GM18526 (cell line): Measurements from ENCODE around the gene TMEM130.

ENCODE experiments used
- POLR2A ChIP-seq: IDR thresholded peaks from 3 replicates; pipeline ENCODE4 v1.6.1; 2011; ENCODE audit not compliant: insufficient read length; ENCODE audit errors: extremely low read depth

The TMEM130 gene

DNA sequence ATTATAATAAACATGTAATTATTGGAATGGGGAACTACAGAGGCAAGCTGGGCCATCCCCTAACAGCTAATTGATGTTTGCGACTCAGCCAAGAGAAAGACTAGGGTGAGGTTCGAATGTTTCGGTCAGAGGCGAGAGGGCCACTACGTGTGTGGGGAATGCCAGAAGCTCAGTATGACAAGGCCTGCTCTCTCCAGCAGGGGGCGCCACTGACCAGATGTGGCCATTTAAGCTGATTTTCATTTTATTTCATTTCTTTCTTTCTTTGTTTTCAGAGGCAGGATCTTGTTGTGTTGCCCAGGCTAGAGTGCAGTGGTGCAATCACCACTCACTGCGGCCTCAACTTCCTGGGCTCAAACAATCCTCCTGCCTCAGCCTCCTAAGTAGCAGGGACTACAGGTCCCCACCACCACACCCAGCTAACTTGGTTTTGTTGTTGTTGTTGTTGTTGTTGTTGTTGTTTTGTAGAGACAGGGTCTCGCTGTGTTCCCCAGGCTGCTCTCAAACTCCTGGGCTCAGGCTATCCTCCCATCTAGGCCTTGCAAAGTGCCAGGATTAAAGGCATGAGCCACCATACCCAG is 38.1 kb downstream of the TMEM130 start:
- TF ChIP-seq POLR2A, result no peak

- no peak for TF ChIP-seq POLR2A
Measured at GRCh38 chr7:98830972-98831548, 38.8 kb downstream of the TMEM130 start.

DNA sequence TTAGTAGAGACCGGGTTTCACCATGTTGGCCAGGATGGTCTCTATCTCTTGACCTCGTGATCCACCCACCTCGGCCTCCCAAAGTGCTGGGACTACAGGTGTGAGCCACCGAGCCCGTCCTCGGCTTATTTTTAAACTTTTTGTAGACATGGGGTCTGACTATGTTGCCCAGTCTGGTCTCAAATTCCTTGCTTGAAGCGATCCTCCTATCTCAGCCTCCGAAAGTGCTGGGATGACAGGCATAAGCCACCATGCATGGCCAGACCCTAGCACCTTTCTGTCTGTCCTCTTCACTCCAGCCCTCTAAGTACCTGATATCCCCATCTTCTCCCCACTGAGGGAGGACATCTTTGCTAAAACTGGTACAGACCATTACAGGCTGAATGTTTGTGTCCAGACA is 41.4 kb downstream of the TMEM130 start:
- no peak for TF ChIP-seq POLR2A

DNA sequence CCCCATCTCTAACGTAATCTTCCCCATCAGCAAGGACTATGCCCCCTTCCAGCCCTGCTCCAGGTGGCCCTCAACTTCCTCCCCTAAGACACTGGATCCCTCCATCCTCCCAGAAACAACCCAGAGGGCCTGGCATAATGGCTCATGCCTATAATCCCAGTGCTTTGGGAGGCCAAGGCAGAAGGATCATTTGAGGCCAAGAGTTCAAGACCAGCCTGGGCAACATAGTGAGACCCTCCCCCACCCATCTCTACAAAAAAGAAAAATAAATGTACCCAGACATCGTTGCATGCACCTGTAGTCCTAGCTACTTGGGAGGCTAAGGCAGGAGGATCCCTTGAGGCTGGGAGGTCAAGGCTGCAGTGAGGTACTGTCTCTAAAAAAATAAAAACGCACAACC is 42.6 kb downstream of the TMEM130 start:
- no peak for TF ChIP-seq POLR2A

DNA sequence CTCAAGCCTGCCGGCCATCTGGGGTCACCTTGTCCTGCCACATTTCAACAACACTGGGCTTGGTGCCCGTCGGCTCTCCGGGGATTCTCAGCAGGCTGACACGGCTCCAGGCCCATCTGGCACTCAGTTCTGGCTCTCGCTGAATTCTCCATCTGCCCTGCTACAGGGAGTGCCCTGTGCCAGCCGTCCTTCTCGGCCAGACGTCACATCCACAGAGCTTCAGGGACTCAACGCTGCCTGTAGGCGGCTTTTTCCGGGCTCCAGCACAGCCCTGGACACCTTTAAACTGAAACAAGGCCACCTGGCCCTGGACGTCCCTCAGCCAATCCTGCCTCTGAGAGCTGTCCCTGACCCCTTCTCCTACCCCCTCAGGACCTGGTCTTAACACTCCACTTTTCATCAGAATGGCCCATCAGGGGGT is 43.0 kb downstream of the TMEM130 start:
- TF ChIP-seq POLR2A, result no peak

- no peak for TF ChIP-seq POLR2A
Measured at GRCh38 chr7:98826387-98826786, 43.4 kb downstream of the TMEM130 start.

GRCh38 chr7:98823226-98823625 is 46.6 kb downstream of the TMEM130 start:
- no peak for TF ChIP-seq POLR2A

- no peak for TF ChIP-seq POLR2A
Measured at GRCh38 chr7:98821348-98821747, 48.5 kb downstream of the TMEM130 start.

DNA sequence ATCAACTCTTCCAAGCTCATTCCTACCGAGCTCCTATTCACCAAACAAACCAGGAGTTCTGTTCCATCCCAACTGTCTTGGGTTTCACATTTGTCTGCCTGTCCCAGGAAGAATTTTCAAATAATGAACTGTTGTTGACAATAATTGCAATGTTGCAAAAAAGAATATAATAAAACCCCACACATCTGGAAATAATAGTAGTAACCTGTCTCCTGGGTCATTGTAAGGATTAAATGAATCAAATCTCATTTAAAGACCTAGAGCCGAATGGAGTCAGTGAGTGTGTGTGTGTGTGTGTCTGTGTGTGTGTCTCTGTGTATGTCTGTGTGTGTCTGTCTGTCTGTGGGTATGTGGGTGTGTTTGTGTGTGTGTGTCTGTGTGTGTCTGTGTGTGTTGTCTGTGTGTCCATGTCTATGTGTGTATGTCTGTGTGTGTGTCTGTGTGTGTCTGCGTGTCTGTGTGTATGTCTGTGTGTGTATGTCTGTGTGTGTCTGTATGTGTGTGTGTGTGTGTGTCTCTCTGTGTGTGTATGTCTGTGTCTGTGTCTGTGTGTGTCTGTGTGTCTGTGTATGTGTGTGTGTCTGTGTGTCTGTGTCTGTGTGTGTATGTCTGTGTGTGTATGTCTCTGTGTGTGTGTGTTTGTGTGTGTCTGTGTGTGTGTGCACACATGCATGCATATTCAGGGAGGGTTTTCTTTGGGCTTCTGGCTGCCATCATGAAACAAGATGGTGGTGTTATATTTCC is 52.7 kb downstream of the TMEM130 start:
- TF ChIP-seq POLR2A, result no peak

DNA sequence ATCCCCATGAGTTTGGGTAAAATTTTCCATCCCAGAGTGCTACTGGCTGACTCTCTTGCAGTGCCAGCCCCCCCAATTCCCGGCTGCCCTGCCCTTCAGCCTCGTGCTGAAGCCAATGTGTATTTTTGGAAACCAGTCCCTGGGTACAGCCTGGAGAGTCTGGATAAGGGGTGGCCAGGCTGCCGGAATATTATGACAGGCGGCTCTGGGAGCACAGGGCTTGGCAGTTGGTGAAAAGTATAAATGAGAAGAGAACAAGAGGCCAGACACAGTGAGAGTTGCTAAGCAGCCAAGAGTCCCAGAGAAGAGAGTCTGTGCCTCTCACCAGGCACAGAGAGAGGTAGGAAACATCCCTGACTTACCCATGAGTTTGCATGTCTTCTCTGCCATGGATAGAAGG is 53.6 kb downstream of the TMEM130 start:
- no peak for TF ChIP-seq POLR2A

- TF ChIP-seq POLR2A, result no peak
Measured at GRCh38 chr7:98815313-98815712, 54.5 kb downstream of the TMEM130 start.

DNA sequence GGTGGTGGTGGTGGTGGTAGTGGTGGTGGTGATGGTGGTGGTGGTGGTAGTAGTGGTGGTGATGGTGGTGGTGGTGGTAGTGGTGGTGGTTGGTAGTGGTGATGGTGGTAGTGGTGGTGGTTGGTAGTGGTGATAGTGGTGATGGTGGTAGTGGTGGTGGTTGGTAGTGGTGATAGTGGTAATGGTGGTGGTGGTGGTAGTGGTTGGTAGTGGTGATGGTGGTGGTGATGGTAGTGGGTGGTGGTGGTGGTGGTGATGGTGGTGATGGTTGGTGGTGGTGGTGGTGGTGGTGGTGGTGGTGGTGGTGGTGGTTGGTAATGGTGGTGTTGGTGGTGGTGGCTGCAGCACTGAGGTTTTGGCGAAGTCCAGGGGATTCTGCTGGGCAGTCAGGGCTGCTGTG is 58.5 kb downstream of the TMEM130 start:
- TF ChIP-seq POLR2A, result no peak

DNA sequence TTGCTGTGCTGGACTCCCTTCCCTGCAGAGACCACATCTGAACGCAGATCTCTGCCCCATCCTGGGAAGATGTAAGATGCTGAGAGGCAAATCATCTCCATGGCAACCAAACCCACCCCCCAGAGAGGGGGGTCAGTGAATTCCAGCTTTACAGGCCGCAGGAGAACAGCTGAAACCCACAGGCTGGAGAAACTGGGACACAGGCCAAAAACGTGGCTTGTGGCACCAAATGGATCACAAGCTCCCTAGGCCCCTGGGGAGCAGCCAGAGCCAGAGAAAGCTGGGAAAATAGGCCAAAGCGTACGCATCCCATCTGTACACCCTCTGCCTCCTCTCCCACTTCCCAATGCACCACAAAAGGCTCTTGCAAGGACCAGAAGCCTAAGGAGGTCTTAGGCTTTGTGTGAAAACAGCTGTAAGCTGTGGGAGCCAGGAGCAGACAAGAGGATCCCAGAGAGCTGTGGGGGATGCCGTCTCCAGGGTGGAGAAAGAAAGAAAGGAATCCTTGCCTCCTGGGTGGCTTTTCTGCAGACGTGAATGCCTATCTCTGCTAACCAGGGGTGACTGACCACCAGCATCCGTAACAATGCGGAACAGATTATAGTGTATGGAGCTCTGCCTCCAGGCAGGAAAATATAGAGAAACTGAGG is 59.5 kb downstream of the TMEM130 start:
- TF ChIP-seq POLR2A, result no peak

GRCh38 chr7:98808751-98809460 is 60.9 kb downstream of the TMEM130 start:
- TF ChIP-seq POLR2A, result no peak

GRCh38 chr7:98807068-98808048 is 62.5 kb downstream of the TMEM130 start:
- TF ChIP-seq POLR2A, result no peak
